ENCODE measurements around the gene FLNB.
A peak's percentile ranks its signal among the peaks of the same experiment; 100 is the strongest.

The FLNB gene

GRCh38 chr3:58143417-58144055 lies 135.3 kb downstream of the FLNB start:
- H3K36me3 ChIP-seq (ENCODE audit: insufficient read depth, low read length), result peaks cover 86% of the 10 kb centered on the region

GRCh38 chr3:58144478-58145325 lies 136.5 kb downstream of the FLNB start:
- H3K9me3 ChIP-seq (ENCODE audit: low read length), result no peaks in the 10 kb centered on the region
- H3K9ac ChIP-seq (ENCODE audit: low read length), result no peak overlapping the region
- H3K36me3 ChIP-seq (ENCODE audit: insufficient read depth, low read length), result peaks cover 88% of the 10 kb centered on the region
- H3K4me1 ChIP-seq (ENCODE audit: insufficient read depth, low read length), result peaks cover 2% of the 10 kb centered on the region
- no peak overlapping the region for H3K4me3 ChIP-seq (ENCODE audit: low read depth in 1 of 2, low read length in 2 of 2)
- no peak overlapping the region for H3K27ac ChIP-seq (ENCODE audit: low read depth, low read length)
- no peaks in the 10 kb centered on the region for H3K27me3 ChIP-seq (ENCODE audit: control insufficient read depth in 1 of 2, insufficient read depth in 2 of 2, low read length in 2 of 2)

More at GRCh38 chr3:58143417-58144055, 135.3 kb downstream of the FLNB start:
- H3K9ac ChIP-seq (ENCODE audit: low read length), result no peak overlapping the region
- H3K4me1 ChIP-seq (ENCODE audit: insufficient read depth, low read length), result peaks cover 6% of the 10 kb centered on the region
- no peak overlapping the region for H3K27ac ChIP-seq (ENCODE audit: low read depth, low read length)
- H3K27me3 ChIP-seq (ENCODE audit: control insufficient read depth in 1 of 2, insufficient read depth in 2 of 2, low read length in 2 of 2), result no peaks in the 10 kb centered on the region
- no peak overlapping the region for H3K4me3 ChIP-seq (ENCODE audit: low read depth in 1 of 2, low read length in 2 of 2)
- H3K9me3 ChIP-seq (ENCODE audit: low read length), result no peaks in the 10 kb centered on the region

- Histone ChIP-seq H3K36me3 (ENCODE audit: insufficient read depth, low read length) (peaks cover 90% of the 10 kb centered on the region), H3K9me3 (ENCODE audit: low read length) (no peaks in the 10 kb centered on the region), H3K4me3 (ENCODE audit: low read depth in 1 of 2, low read length in 2 of 2) (no peak overlapping the region), H3K27ac (ENCODE audit: low read depth, low read length) (no peak overlapping the region), H3K27me3 (ENCODE audit: control insufficient read depth in 1 of 2, insufficient read depth in 2 of 2, low read length in 2 of 2) (no peaks in the 10 kb centered on the region), H3K9ac (ENCODE audit: low read length) (no peak overlapping the region), H3K4me1 (ENCODE audit: insufficient read depth, low read length) (peaks cover 18% of the 10 kb centered on the region)
Observed at GRCh38 chr3:58148049-58148448, 139.8 kb downstream of the FLNB start.

GRCh38 chr3:58150130-58150809 lies 142.0 kb downstream of the FLNB start:
- Histone ChIP-seq H3K27ac (ENCODE audit: low read depth, low read length) (peak overlapping the region; percentile 70), H3K9me3 (ENCODE audit: low read length) (no peaks in the 10 kb centered on the region), H3K27me3 (ENCODE audit: control insufficient read depth in 1 of 2, insufficient read depth in 2 of 2, low read length in 2 of 2) (no peaks in the 10 kb centered on the region), H3K36me3 (ENCODE audit: insufficient read depth, low read length) (peaks cover 88% of the 10 kb centered on the region), H3K4me1 (ENCODE audit: insufficient read depth, low read length) (peaks cover 18% of the 10 kb centered on the region), H3K4me3 (ENCODE audit: low read depth in 1 of 2, low read length in 2 of 2) (no peak overlapping the region), H3K9ac (ENCODE audit: low read length) (no peak overlapping the region)

GRCh38 chr3:58150810-58151199 lies 142.6 kb downstream of the FLNB start:
- Histone ChIP-seq H3K27ac (ENCODE audit: low read depth, low read length) (peak overlapping the region; percentile 70), H3K27me3 (ENCODE audit: control insufficient read depth in 1 of 2, insufficient read depth in 2 of 2, low read length in 2 of 2) (no peaks in the 10 kb centered on the region), H3K4me3 (ENCODE audit: low read depth in 1 of 2, low read length in 2 of 2) (no peak overlapping the region), H3K4me1 (ENCODE audit: insufficient read depth, low read length) (peaks cover 18% of the 10 kb centered on the region), H3K36me3 (ENCODE audit: insufficient read depth, low read length) (peaks cover 88% of the 10 kb centered on the region), H3K9me3 (ENCODE audit: low read length) (no peaks in the 10 kb centered on the region), H3K9ac (ENCODE audit: low read length) (no peak overlapping the region)

- Histone ChIP-seq H3K9ac (ENCODE audit: low read length) (no peak overlapping the region), H3K4me1 (ENCODE audit: insufficient read depth, low read length) (peaks cover 25% of the 10 kb centered on the region), H3K4me3 (ENCODE audit: low read depth in 1 of 2, low read length in 2 of 2) (no peak overlapping the region), H3K36me3 (ENCODE audit: insufficient read depth, low read length) (peaks cover 88% of the 10 kb centered on the region), H3K9me3 (ENCODE audit: low read length) (no peaks in the 10 kb centered on the region), H3K27me3 (ENCODE audit: control insufficient read depth in 1 of 2, insufficient read depth in 2 of 2, low read length in 2 of 2) (no peaks in the 10 kb centered on the region), H3K27ac (ENCODE audit: low read depth, low read length) (peak overlapping the region; percentile 27)
Observed at GRCh38 chr3:58151637-58152036, 143.4 kb downstream of the FLNB start.

GRCh38 chr3:58152225-58153015 lies 144.2 kb downstream of the FLNB start:
- H3K36me3 ChIP-seq (ENCODE audit: insufficient read depth, low read length), result peaks cover 88% of the 10 kb centered on the region
- H3K9ac ChIP-seq (ENCODE audit: low read length), result no peak overlapping the region
- H3K9me3 ChIP-seq (ENCODE audit: low read length), result no peaks in the 10 kb centered on the region
- peak overlapping the region; percentile 27 for H3K27ac ChIP-seq (ENCODE audit: low read depth, low read length)
- no peak overlapping the region for H3K4me3 ChIP-seq (ENCODE audit: low read depth in 1 of 2, low read length in 2 of 2)
- peaks cover 33% of the 10 kb centered on the region for H3K4me1 ChIP-seq (ENCODE audit: insufficient read depth, low read length)
- H3K27me3 ChIP-seq (ENCODE audit: control insufficient read depth in 1 of 2, insufficient read depth in 2 of 2, low read length in 2 of 2), result no peaks in the 10 kb centered on the region

GRCh38 chr3:58153371-58153770 lies 145.1 kb downstream of the FLNB start:
- Histone ChIP-seq H3K9ac (ENCODE audit: low read length) (no peak overlapping the region), H3K4me1 (ENCODE audit: insufficient read depth, low read length) (peaks cover 42% of the 10 kb centered on the region), H3K27ac (ENCODE audit: low read depth, low read length) (no peak overlapping the region), H3K27me3 (ENCODE audit: control insufficient read depth in 1 of 2, insufficient read depth in 2 of 2, low read length in 2 of 2) (no peaks in the 10 kb centered on the region), H3K36me3 (ENCODE audit: insufficient read depth, low read length) (peaks cover 89% of the 10 kb centered on the region), H3K9me3 (ENCODE audit: low read length) (no peaks in the 10 kb centered on the region), H3K4me3 (ENCODE audit: low read depth in 1 of 2, low read length in 2 of 2) (no peak overlapping the region)

GRCh38 chr3:58154626-58155449 lies 146.6 kb downstream of the FLNB start:
- Histone ChIP-seq H3K4me3 (ENCODE audit: low read depth in 1 of 2, low read length in 2 of 2) (no peak overlapping the region), H3K4me1 (ENCODE audit: insufficient read depth, low read length) (peaks cover 56% of the 10 kb centered on the region), H3K36me3 (ENCODE audit: insufficient read depth, low read length) (peaks cover 81% of the 10 kb centered on the region), H3K27ac (ENCODE audit: low read depth, low read length) (no peak overlapping the region), H3K9ac (ENCODE audit: low read length) (no peak overlapping the region), H3K9me3 (ENCODE audit: low read length) (no peaks in the 10 kb centered on the region), H3K27me3 (ENCODE audit: control insufficient read depth in 1 of 2, insufficient read depth in 2 of 2, low read length in 2 of 2) (no peaks in the 10 kb centered on the region)

GRCh38 chr3:58155838-58156237 lies 147.6 kb downstream of the FLNB start:
- Histone ChIP-seq H3K27me3 (ENCODE audit: control insufficient read depth in 1 of 2, insufficient read depth in 2 of 2, low read length in 2 of 2) (no peaks in the 10 kb centered on the region), H3K4me3 (ENCODE audit: low read depth in 1 of 2, low read length in 2 of 2) (no peak overlapping the region), H3K9me3 (ENCODE audit: low read length) (no peaks in the 10 kb centered on the region), H3K27ac (ENCODE audit: low read depth, low read length) (no peak overlapping the region), H3K36me3 (ENCODE audit: insufficient read depth, low read length) (peaks cover 81% of the 10 kb centered on the region), H3K4me1 (ENCODE audit: insufficient read depth, low read length) (peaks cover 51% of the 10 kb centered on the region), H3K9ac (ENCODE audit: low read length) (no peak overlapping the region)
